Activated T-cell treated with anti-CD3 and anti-CD28 coated beads for 24 hours (primary cell): ENCODE measurements around the gene RCOR2.
"Not testable (repeated sequence)": the region's sequence is repeated elsewhere in the genome, so short reads cannot be mapped to it uniquely, and the experiment has no call there.

ENCODE experiments used
- DNase-seq: peaks from one replicate; pipeline ENCODE4 v3.0.0-alpha.2; 2020; ENCODE audit warnings: low read depth

The RCOR2 gene

DNA sequence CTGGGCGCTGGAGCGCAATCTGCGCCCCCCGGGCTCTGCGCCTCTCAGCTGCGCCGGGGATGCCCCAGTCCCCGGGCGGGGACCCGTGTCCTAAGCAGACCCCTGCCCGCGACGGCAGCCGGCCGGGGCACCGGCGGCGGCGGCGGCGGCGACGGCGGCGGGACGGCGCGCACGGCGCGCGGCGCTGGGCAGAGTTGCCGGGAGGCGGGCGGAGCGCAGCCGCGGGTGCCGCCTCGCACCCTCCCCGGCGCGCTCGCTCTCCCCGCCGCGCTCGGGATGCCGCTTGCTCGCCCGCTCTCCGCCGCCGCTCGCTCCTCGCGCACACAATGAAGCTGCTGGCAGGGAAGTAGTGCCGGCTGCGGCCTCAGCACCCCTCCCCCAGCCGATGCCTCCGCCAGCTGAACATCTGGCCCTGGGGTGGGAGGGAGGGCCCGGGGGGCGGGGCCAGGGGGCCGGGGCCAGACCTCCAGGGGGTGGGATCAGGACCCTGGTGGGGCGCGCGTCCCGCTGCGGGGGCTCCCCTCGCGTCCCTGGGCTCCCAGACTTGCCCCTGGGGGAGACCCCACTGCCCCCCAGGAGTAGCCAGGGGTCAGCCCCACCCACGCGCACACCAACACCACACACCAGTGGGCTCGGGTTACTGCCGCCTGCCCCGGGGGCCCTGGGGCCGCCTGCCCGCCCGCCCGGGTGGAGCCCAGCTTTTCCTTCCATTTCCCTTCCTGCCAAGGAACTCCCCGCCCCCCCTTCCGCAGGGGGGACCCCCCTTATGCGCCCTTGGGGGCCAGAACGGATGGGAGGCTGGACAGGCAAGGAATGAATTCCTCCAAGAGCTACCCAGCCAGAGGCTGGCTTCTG lies at the start of gene RCOR2:
Gene RCOR2, minus strand, starts transcription at position 328 of the 855 bp plus-strand sequence. CDS start 708 bp downstream, outside the sequence.
- peak; percentile 50 for DNase-seq

DNA sequence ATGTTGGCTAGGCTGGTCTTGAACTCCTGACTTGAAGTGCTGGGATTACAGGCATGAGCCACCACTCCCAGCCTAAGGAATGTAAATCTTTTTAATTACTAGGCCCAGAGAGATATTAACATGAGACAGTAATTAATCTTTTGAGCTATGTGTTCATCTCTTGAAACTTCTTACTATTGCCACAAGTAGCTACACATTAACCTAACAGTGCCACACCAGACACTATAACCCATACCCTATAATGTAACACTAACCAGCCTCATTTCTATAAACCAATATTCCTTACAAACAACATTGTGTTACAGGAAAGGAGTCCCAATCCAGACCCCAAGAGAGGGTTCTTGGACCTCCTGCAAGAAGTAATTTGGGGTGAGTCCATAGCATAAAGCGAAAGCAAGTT lies 49.5 kb upstream of the RCOR2 start:
- DNase-seq: no peak

GRCh38 chr11:63963895-63964294 lies 46.9 kb upstream of the RCOR2 start:
- not testable (repeated sequence) for DNase-seq

- DNase-seq: no peak
These were observed 44.8 kb upstream of the RCOR2 start for GRCh38 chr11:63961608-63962412.

GRCh38 chr11:63958008-63958407 lies 41.0 kb upstream of the RCOR2 start:
- no peak for DNase-seq

- no peak for DNase-seq
These were observed 35.6 kb upstream of the RCOR2 start for GRCh38 chr11:63952570-63952969.

- DNase-seq: no peak
These were observed 35.0 kb upstream of the RCOR2 start for GRCh38 chr11:63951779-63952536.

GRCh38 chr11:63945477-63946163 lies 28.7 kb upstream of the RCOR2 start:
- peak; percentile 14 for DNase-seq

DNA sequence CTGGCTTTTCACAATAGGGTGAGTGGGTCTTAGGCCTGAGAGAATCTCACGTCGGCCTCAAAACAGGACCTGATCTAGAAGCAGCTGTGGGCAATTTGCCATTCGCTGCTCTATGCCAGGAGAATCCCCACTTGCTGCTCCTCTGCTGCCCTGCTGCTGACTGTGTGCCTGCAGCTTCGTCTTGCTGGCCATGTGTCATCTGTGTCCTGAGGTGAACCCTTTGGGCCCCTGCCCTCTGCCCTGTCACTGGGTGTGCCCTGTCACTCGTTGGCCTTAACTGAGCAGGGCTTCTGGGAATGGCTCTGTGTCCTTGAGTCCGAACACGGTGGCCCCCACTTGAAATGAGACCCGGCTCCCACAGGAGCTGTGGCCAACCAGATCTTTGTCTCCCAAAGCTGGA lies 28.0 kb upstream of the RCOR2 start:
- no peak for DNase-seq

DNA sequence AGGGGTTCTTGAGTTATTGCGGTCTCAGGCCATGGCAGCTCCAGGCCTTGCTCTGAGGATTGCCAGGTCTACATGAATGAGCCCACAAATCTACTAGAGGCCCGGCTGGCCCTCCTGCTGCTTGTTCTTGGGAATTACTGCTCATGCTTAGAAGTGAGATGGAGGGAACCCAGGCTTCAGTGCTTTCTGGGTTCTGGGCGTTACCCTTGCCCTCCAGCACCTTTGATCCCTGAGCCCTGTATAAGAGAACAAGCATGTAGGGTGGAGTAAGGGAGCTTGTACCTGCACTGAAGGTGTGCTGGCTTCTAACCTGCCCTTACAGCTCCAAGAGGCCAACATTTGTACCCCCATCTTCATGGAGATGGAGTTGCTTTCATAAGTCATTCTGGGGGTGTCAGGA lies 25.8 kb upstream of the RCOR2 start:
- no peak for DNase-seq

DNA sequence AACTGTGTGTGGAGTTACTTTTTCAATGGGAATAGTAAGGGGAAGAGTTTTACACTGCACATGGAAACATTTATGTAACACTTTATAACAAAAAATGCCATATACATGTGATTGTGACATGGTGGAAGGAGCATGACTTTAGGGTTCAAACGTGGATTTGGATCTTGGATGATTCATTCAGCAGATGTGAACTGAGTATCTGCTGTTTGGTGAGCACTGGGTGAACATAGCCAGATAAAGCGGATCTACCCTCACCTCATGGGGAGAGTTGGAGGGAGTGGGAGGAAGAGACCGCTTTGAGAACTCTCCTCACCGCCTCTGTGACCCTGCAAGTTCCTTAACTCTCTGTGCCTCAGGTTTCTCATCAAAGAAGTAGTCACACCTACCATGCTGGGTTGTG lies 24.9 kb upstream of the RCOR2 start:
- DNase-seq: no peak

- DNase-seq: no peak
These were observed 23.8 kb upstream of the RCOR2 start for GRCh38 chr11:63940786-63941185.

- no peak for DNase-seq
These were observed 22.5 kb upstream of the RCOR2 start for GRCh38 chr11:63939397-63939891.

- DNase-seq: peak; percentile 90
These were observed 21.8 kb upstream of the RCOR2 start, which contains the start of gene NAA40 for GRCh38 chr11:63938479-63939396. NAA40 (plus strand) TSS chr11:63939002; CDS start chr11:63939097, 95 bp downstream.

- no peak for DNase-seq
These were observed 20.9 kb upstream of the RCOR2 start for GRCh38 chr11:63937713-63938478.

GRCh38 chr11:63933459-63933858 lies 16.5 kb upstream of the RCOR2 start:
- DNase-seq: no peak

DNA sequence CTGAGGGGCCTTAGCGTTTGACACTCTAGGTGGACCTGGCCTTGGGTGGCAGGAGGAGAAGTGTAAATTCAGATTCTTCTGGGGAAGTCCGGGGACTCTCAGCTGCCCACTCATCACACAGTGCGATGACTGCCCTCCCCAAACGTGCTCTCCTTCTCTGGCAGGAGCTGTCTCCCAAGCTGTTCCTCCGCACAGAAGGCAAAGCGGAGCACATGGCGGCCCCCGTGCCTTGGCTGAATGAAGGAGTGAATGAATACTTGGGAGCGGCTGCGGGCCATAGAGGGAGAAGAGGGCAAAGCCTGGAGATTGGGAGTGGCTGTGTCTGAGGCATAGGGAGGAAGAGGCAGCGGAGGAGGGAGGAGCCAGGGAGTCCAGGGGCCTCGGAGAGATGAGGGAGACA lies 14.9 kb upstream of the RCOR2 start:
- DNase-seq: no peak

DNA sequence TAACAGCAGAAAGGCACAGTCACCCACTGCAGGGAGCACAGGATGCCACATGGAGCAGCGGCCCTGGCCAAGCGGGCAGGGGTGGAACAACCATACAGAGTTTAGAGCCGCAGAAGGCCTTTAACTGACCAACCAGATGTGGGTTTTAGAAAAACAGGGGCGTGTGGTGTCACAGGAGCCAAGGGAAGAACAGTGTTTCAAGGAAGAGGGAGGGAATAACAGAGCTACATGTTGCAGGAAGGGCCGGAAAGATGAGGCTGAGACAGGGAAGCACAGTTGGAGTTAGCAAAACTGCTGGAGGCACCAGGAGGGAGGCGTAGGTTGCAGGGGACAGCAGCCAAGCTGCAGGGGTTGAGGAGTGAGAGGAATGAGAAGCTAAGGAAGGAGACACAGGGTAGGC lies 14.1 kb upstream of the RCOR2 start:
- DNase-seq: no peak

DNA sequence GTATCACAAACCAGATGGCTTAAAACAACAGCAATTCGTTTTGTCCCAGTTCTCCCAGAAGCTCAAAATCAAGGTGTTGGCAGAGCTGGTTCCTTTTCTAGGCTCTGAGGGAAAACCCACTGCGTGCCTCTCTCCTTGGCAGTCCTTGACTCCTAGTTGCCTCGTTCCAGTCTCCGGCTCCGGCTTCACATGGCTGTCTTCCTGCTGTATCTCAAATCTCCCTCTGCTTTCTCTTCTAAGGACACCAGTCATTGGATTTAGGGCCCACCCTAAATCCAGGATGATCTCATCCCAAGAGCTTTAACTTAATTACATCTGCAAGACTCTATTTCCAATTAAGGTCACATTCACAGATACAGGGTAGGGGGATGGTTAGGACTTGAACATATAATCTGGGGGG lies 12.7 kb upstream of the RCOR2 start:
- no peak for DNase-seq

- DNase-seq: no peak
These were observed 6.4 kb upstream of the RCOR2 start for GRCh38 chr11:63923319-63923718.
